SK-N-SH (cell line): ENCODE measurements around the gene FAM20C. TPM values are rescaled to one million over a fixed set of nuclear protein-coding genes. Genes with fewer than 3 reads are reported as not detected.

Experiments
- CTCF ChIA-PET: fragments of 300-600, 350-600 bp; formaldehyde crosslinking; extraction: SDS; loops from one replicate; lab custom pipeline; 2021; lab: Yijun Ruan, JAX
- POLR2A ChIA-PET: fragments of 350-600 bp; sonication (Branson Sonifier 250); formaldehyde crosslinking; extraction: SDS; loops from one replicate; lab custom pipeline; 2020; ENCODE audit warnings: antibody characterized with exemption, inconsistent platforms; lab: Yijun Ruan, JAX
- DNase-seq: peaks from one replicate; pipeline ENCODE4 v3.0.0; 2012
- H2AFZ ChIP-seq: fragments of 200-600 bp; sonication (generic); 2 replicates; pipeline ENCODE4 v1.8.1; 2016; ENCODE audit warnings: antibody characterized with exemption, mild to moderate bottlenecking, low read depth
- H3F3A ChIP-seq: fragments of 200-600 bp; sonication (generic); replicated peaks from 2 replicates; pipeline ENCODE3; 2016; ENCODE audit warnings: antibody characterized with exemption, mild to moderate bottlenecking; ENCODE audit not compliant: insufficient read depth
- H3K27ac ChIP-seq, 2 experiments: fragments of 200-500 bp in 1 of 2; fragments of 200-600 bp in 1 of 2; sonication (Bioruptor generic) in 1 of 2; sonication (generic), shearing (Covaris generic) in 1 of 2; 2 replicates each; pipeline versions ENCODE4 v1.5.1 to v1.6.1; 2014 to 2016; ENCODE audit warnings: low read depth in 2 of 2, inconsistent platforms in 1 of 2, low read length in 1 of 2, mild to moderate bottlenecking in 1 of 2, mixed read lengths in 1 of 2
- H3K27me3 ChIP-seq: fragments of 200-600 bp; sonication (generic), shearing (Covaris generic); 2 replicates; pipeline ENCODE4 v1.6.1; 2016; ENCODE audit warnings: mixed run types; ENCODE audit not compliant: insufficient read depth
- H3K36me3 ChIP-seq, 2 experiments: fragments of 200-500 bp in 1 of 2; fragments of 200-600 bp in 1 of 2; sonication (Bioruptor generic) in 1 of 2; sonication (generic) in 1 of 2; replicated peaks in 1 of 2; 2 replicates each; pipeline versions ENCODE3 to v1.5.1; 2014 to 2016; ENCODE audit warnings: low read length in 1 of 2, mild to moderate bottlenecking in 1 of 2; ENCODE audit not compliant: insufficient read depth in 2 of 2, control insufficient read depth in 1 of 2
- H3K4me1 ChIP-seq, 2 experiments: fragments of 200-500 bp in 1 of 2; fragments of 200-600 bp in 1 of 2; sonication (Bioruptor generic) in 1 of 2; sonication (generic), shearing (Covaris generic) in 1 of 2; 2 replicates each; pipeline versions ENCODE4 v1.5.1 to v1.6.1; 2014 to 2016; ENCODE audit warnings: low read depth in 1 of 2, low read length in 1 of 2, mixed run types in 1 of 2; ENCODE audit not compliant: insufficient read depth in 2 of 2, control insufficient read depth in 1 of 2
- H3K4me2 ChIP-seq: fragments of 200-600 bp; sonication (generic), shearing (Covaris generic); 2 replicates; pipeline ENCODE4 v1.6.1; 2017; ENCODE audit warnings: mixed run types
- H3K4me3 ChIP-seq, 2 experiments: fragments of 200-500 bp in 1 of 2; fragments of 200-600 bp in 1 of 2; sonication (Bioruptor generic) in 1 of 2; sonication (generic), shearing (Covaris generic) in 1 of 2; 2 replicates each; pipeline versions ENCODE4 v1.5.1 to v1.8.1; 2014 to 2016; ENCODE audit warnings: low read depth in 2 of 2, inconsistent platforms in 1 of 2, low read length in 1 of 2, mild to moderate bottlenecking in 1 of 2, mixed read lengths in 1 of 2, moderate library complexity in 1 of 2
- H3K79me2 ChIP-seq: fragments of 200-600 bp; sonication (generic); 2 replicates; pipeline ENCODE4 v1.8.1; 2017; ENCODE audit warnings: mild to moderate bottlenecking; ENCODE audit not compliant: insufficient read depth
- H3K9ac ChIP-seq: fragments of 200-600 bp; sonication (generic); 2 replicates; pipeline ENCODE4 v1.6.1; 2017; ENCODE audit warnings: mixed run types
- H3K9me2 ChIP-seq: fragments of 200-600 bp; sonication (generic); 2 replicates; pipeline ENCODE4 v1.6.1; 2017; ENCODE audit warnings: mixed run types
- H3K9me3 ChIP-seq: fragments of 200-600 bp; sonication (generic); 2 replicates; pipeline ENCODE4 v1.6.1; 2017; ENCODE audit warnings: mixed run types, mild to moderate bottlenecking, moderate library complexity
- H4K20me1 ChIP-seq: fragments of 200-600 bp; sonication (generic); 2 replicates; pipeline ENCODE4 v1.6.1; 2017; ENCODE audit warnings: mild to moderate bottlenecking, mixed run types; ENCODE audit not compliant: insufficient read depth
- CTCF ChIP-seq: fragments of 200-600 bp; sonication (generic); IDR thresholded peaks from 2 replicates; pipeline ENCODE4 v1.6.1; 2017; ENCODE audit warnings: antibody characterized with exemption, mild to moderate bottlenecking, moderate library complexity
- EP300 ChIP-seq, 2 experiments: IDR thresholded peaks; 2 replicates each; pipeline versions ENCODE4 v1.4.0 to v1.6.1; 2012; ENCODE audit warnings: borderline replicate concordance in 1 of 2, low read depth in 1 of 2, low read length in 1 of 2
- EZH2phosphoT487 ChIP-seq: fragments of 200-600 bp; sonication (generic); IDR thresholded peaks from 2 replicates; pipeline ENCODE4 v1.6.1; 2017; ENCODE audit warnings: low read depth, mixed run types, mild to moderate bottlenecking, antibody characterized with exemption, moderate library complexity, borderline replicate concordance
- FOSL2 ChIP-seq: IDR thresholded peaks from 2 replicates; pipeline ENCODE4 v1.4.0; 2012; ENCODE audit warnings: low read depth, mild to moderate bottlenecking, moderate library complexity, borderline replicate concordance
- GATA2 ChIP-seq: sonication (generic); formaldehyde crosslinking; IDR thresholded peaks from 2 replicates; pipeline ENCODE4 v1.5.0; 2020; ENCODE audit warnings: mild to moderate bottlenecking, missing genetic modification reagents
- MEF2A ChIP-seq: IDR thresholded peaks from 2 replicates; pipeline ENCODE4 v1.4.0; 2012; ENCODE audit warnings: low read depth, borderline replicate concordance
- NFIC ChIP-seq: IDR thresholded peaks from 2 replicates; pipeline ENCODE4 v1.4.0; 2012; ENCODE audit warnings: borderline replicate concordance
- POLR2AphosphoS5 ChIP-seq: IDR thresholded peaks from 2 replicates; pipeline ENCODE4 v1.6.1; 2012; ENCODE audit warnings: low read depth, low read length
- RAD21 ChIP-seq: IDR thresholded peaks from 2 replicates; pipeline ENCODE4 v1.6.1; 2012; ENCODE audit warnings: mild to moderate bottlenecking, low read length
- RFX5 ChIP-seq: IDR thresholded peaks from 2 replicates; pipeline ENCODE4 v1.6.1; 2012; ENCODE audit warnings: mild to moderate bottlenecking, improper control_type of control experiment, low read length
- SIN3A ChIP-seq: IDR thresholded peaks from 2 replicates; pipeline ENCODE4 v1.6.1; 2012; ENCODE audit warnings: low read depth, mild to moderate bottlenecking, low read length, moderate library complexity, borderline replicate concordance
- TCF12 ChIP-seq: IDR thresholded peaks from 2 replicates; pipeline ENCODE4 v1.4.0; 2012
- WGBS: methylation state at CpG from one replicate; pipeline ENCODE4 v1.1.6; 2017; ENCODE audit warnings: low lambda C conversion rate; 5-methylcytosine and 5-hydroxymethylcytosine counted together
- polyA plus RNA-seq, 3 experiments: library from polyadenylated mRNA; depleted of rRNA; stranded (reverse); fragments of >200 nt; gene quantifications; 2 replicates each; pipeline ENCODE4 v1.2.3, GENCODE V29; 2012
- TF ChIP-seq, protein P1 (sequence below): IDR thresholded peaks from 2 replicates; pipeline ENCODE4 v1.4.0; 2012; ENCODE audit warnings: low read depth, borderline replicate concordance

Gene FAM20C
- polyA plus RNA-seq, 1 of the 3 experiments (the other 2 are of a cell fraction), result 12.7 TPM

- no peak for TF ChIP-seq NFIC
- no peak for TF ChIP-seq CTCF
- TF ChIP-seq MEF2A, result no peak
Observed at GRCh38 chr7:260441-261281, 68.3 kb downstream of the FAM20C start (continued).

DNA sequence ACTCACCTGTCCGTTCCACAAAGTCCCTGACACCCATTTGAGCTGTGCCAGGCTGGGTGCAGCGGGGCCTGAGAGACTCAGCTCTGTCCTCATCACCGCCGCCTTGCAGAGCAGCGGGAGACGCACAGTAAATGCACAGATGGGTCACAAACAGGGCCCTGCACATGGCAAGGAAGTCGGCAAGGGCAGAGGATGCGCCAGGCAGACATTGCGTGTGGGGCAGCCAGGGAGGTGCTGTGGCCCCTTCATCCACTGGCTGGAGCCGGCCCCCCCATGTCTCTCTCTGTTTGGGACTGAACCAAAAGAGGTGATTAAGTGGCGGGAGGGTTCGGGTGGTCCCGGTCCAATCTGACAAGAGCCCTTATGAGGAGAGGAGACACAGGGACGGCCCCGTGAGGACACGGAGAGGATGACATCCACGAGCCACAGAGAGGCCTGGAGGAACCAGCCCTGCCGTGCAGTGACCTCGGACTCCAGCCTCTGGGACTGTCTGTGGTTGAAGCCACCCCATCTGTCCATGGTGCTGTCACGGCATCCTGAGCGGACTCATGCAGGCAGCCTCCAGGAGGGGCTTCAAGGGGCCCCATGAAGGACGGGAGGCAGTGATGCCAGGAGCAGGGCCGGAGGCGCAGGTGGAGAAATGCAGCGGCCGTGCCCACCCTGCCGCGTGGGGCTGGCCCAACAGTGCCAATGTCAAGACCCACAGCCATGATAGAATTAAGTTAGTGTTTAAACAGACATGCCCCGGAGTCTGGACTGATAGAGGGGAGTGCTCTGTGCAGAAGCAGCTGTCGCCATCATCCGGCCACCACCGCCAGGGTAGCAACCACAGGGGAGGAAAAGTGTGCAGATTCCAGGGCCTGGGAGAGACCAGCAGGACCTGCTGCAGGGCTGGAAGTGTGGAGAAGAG, 69.2 kb downstream of the FAM20C start:
- Histone ChIP-seq H3K4me2 (no peak overlapping the region), H3K36me3 (peaks cover 0 to 5% of the 10 kb centered on the region in 2 experiments), H2AFZ (no peak overlapping the region), H3K9ac (no peak overlapping the region), H3K4me3 (peak overlapping the region in 1 of 2 experiments; percentile 2; a peak in 1 of 4 replicates), H4K20me1 (no peaks in the 10 kb centered on the region), H3K27me3 (no peaks in the 10 kb centered on the region), H3F3A (peaks cover 14% of the 10 kb centered on the region), H3K9me3 (0 out of 2 replicates have a peak, but pooled peaks cover 6% of the 10 kb centered on the region), H3K9me2 (no peaks in the 10 kb centered on the region), H3K4me1 (no peaks in the 10 kb centered on the region), H3K27ac (no peak overlapping the region), H3K79me2 (no peaks in the 10 kb centered on the region)
- ChIA-PET CTCF (no interaction called here), POLR2A (no interaction called here)
- no peak for TF ChIP-seq GATA2 (CRISPR knock-in tag)
- TF ChIP-seq RAD21, result no peak
- TF ChIP-seq TCF12, result no peak
- no peak for TF ChIP-seq CTCF
- no peak for DNase-seq
- whole genome bisulfite sequencing, result 84% methylated on average over 29 of the region's 32 CpGs

DNA sequence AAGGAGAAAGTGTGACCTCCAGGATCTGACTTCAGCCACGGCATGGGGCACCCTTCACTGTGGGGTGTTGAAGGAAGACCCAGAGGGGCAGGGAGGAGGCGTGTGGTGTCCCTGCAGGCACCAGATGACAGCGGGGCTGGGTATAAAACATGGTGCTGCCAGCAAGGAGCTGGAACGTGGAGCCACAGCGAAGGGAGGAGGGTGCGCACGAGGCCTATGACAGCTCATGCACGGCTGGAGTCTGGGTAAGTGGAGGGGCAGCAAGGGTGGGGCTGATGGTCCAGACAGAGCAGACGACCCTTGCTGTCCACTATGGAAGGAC, 69.8 kb downstream of the FAM20C start:
- Histone ChIP-seq H3K27me3 (peaks cover 3% of the 10 kb centered on the region; the same call in 1 of the 2 replicates), H3K4me2 (no peak overlapping the region), H3K36me3 (peaks cover 0 to 5% of the 10 kb centered on the region in 2 experiments), H3K4me3 (no peak overlapping the region), H4K20me1 (no peaks in the 10 kb centered on the region), H2AFZ (no peak overlapping the region), H3K27ac (no peak overlapping the region), H3K4me1 (no peaks in the 10 kb centered on the region), H3K79me2 (no peaks in the 10 kb centered on the region), H3K9me3 (0 out of 2 replicates have a peak, but pooled peaks cover 6% of the 10 kb centered on the region), H3K9me2 (no peaks in the 10 kb centered on the region), H3F3A (peaks cover 14% of the 10 kb centered on the region), H3K9ac (no peak overlapping the region)
- CTCF ChIA-PET, result no interaction called here
- WGBS, result 73% methylated on average over 9 of the region's 9 CpGs
- POLR2A ChIA-PET, result no interaction called here
- DNase-seq, result no peak
- TF ChIP-seq, protein P1, sequence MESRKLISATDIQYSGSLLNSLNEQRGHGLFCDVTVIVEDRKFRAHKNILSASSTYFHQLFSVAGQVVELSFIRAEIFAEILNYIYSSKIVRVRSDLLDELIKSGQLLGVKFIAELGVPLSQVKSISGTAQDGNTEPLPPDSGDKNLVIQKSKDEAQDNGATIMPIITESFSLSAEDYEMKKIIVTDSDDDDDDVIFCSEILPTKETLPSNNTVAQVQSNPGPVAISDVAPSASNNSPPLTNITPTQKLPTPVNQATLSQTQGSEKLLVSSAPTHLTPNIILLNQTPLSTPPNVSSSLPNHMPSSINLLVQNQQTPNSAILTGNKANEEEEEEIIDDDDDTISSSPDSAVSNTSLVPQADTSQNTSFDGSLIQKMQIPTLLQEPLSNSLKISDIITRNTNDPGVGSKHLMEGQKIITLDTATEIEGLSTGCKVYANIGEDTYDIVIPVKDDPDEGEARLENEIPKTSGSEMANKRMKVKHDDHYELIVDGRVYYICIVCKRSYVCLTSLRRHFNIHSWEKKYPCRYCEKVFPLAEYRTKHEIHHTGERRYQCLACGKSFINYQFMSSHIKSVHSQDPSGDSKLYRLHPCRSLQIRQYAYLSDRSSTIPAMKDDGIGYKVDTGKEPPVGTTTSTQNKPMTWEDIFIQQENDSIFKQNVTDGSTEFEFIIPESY, result no peak
- TF ChIP-seq MEF2A (no peak), EP300 (IDR thresholded peaks at IDR 0.05; ENCODE audit: borderline replicate concordance in 1 of 2, low read depth in 1 of 2, low read length in 1 of 2) (no peak), SIN3A (no peak), EZH2phosphoT487 (no peak), RFX5 (no peak), GATA2 (CRISPR knock-in tag) (no peak), POLR2AphosphoS5 (no peak), FOSL2 (no peak)
